Osteocyte (in vitro differentiated cells): ENCODE results near the gene ZNF592. TPM values are rescaled to one million over a fixed set of nuclear protein-coding genes. Genes with fewer than 3 reads are reported as not detected.

Experiments used
- DNase-seq: peaks from one replicate; pipeline ENCODE4 v3.0.0; 2021; ENCODE audit warnings: mixed read lengths; ENCODE audit not compliant: unreplicated experiment; ENCODE audit errors: extremely low spot score
- H3K27ac Mint-ChIP-seq: one replicate; pipeline ENCODE4 v1.8.0; 2021; ENCODE audit warnings: mild to moderate bottlenecking, mixed read lengths; ENCODE audit not compliant: unreplicated experiment
- H3K27me3 Mint-ChIP-seq: one replicate; pipeline ENCODE4 v1.8.0; 2021; ENCODE audit warnings: mixed read lengths; ENCODE audit not compliant: unreplicated experiment
- H3K36me3 Mint-ChIP-seq: one replicate; pipeline ENCODE4 v1.8.0; 2021; ENCODE audit warnings: mixed read lengths; ENCODE audit not compliant: unreplicated experiment
- H3K4me1 Mint-ChIP-seq: one replicate; pipeline ENCODE4 v1.8.0; 2021; ENCODE audit warnings: mixed read lengths; ENCODE audit not compliant: unreplicated experiment
- H3K4me3 Mint-ChIP-seq: one replicate; pipeline ENCODE4 v1.8.0; 2021; ENCODE audit warnings: mild to moderate bottlenecking, moderate library complexity, mixed read lengths; ENCODE audit not compliant: unreplicated experiment
- H3K9me3 Mint-ChIP-seq: one replicate; pipeline ENCODE4 v1.8.0; 2021; ENCODE audit warnings: mixed read lengths; ENCODE audit not compliant: unreplicated experiment
- long read RNA-seq: library from polyadenylated mRNA; unstranded; transcript quantifications from one replicate; pipeline ENCODE4 v2.0.0, GENCODE V29; 2021
- total RNA-seq: library from RNA; stranded (reverse); gene quantifications from 2 replicates; pipeline ENCODE4 v1.2.1, GENCODE V29; 2021
- TF ChIP-seq, protein P1 (sequence below): fragments of 200-600 bp; sonication (generic); IDR thresholded peaks from 2 replicates; pipeline ENCODE4 v1.5.0; 2021; ENCODE audit warnings: antibody characterized with exemption, mild to moderate bottlenecking, moderate library complexity

ZNF592 gene, protein sequence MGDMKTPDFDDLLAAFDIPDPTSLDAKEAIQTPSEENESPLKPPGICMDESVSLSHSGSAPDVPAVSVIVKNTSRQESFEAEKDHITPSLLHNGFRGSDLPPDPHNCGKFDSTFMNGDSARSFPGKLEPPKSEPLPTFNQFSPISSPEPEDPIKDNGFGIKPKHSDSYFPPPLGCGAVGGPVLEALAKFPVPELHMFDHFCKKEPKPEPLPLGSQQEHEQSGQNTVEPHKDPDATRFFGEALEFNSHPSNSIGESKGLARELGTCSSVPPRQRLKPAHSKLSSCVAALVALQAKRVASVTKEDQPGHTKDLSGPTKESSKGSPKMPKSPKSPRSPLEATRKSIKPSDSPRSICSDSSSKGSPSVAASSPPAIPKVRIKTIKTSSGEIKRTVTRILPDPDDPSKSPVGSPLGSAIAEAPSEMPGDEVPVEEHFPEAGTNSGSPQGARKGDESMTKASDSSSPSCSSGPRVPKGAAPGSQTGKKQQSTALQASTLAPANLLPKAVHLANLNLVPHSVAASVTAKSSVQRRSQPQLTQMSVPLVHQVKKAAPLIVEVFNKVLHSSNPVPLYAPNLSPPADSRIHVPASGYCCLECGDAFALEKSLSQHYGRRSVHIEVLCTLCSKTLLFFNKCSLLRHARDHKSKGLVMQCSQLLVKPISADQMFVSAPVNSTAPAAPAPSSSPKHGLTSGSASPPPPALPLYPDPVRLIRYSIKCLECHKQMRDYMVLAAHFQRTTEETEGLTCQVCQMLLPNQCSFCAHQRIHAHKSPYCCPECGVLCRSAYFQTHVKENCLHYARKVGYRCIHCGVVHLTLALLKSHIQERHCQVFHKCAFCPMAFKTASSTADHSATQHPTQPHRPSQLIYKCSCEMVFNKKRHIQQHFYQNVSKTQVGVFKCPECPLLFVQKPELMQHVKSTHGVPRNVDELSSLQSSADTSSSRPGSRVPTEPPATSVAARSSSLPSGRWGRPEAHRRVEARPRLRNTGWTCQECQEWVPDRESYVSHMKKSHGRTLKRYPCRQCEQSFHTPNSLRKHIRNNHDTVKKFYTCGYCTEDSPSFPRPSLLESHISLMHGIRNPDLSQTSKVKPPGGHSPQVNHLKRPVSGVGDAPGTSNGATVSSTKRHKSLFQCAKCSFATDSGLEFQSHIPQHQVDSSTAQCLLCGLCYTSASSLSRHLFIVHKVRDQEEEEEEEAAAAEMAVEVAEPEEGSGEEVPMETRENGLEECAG (N-terminal part only)
- total RNA-seq, result 30.1 and 31.0 TPM in 2 replicates
- long read RNA-seq, full-length matches to known transcripts, result 3 of 26 reads
- long read RNA-seq, partial matches to known transcripts, result 9 of 26 reads
- long read RNA-seq, other reads (novel, unspliced or antisense), result 14 of 26 reads

DNA sequence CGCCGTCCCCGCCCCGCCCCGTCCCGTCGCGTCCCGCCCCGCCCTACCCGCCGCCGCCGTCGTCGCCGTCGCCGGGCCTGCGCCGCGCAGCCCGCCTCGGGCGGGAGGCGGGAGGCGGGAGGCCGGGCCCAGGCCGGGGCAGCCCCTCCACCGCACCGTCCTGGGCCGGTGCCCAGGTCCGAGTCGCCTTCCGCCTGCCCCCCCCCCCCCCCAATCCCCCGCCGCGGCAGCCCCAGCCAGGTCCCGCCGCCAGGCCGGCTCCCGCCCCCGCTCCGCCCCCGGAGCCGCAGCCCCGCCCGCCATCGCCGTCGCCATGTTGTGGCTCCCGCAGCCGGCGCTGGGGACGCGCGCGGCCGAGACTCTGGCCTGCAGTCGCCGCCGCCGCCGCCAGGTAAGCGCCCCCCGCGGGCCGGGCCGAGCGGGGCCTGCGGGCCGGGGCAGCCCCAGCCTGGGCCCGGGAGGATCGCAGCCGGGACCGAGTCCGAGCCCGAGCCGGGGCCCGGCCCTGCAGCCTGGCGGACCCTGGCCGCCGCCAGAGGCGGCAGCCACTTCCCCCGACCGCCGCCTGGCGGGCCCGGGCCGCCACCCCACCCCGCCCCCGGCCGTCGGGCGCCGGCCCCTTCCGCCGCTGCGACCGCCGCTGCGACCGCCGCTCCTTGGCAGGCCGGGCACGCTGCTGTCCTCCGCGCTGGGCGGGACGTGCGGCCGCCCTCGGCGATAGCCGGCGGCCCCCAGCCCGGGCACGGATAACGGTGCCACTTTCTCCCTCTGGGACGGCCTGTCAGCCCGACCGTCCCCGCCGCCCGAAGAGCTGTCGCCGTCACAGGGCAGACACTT, at the start of gene ZNF592:
Gene ZNF592, plus strand, starts transcription at position 319 of the 837 bp plus-strand sequence. CDS start 34,084 bp downstream, outside the sequence.
- TF ChIP-seq, protein P1, sequence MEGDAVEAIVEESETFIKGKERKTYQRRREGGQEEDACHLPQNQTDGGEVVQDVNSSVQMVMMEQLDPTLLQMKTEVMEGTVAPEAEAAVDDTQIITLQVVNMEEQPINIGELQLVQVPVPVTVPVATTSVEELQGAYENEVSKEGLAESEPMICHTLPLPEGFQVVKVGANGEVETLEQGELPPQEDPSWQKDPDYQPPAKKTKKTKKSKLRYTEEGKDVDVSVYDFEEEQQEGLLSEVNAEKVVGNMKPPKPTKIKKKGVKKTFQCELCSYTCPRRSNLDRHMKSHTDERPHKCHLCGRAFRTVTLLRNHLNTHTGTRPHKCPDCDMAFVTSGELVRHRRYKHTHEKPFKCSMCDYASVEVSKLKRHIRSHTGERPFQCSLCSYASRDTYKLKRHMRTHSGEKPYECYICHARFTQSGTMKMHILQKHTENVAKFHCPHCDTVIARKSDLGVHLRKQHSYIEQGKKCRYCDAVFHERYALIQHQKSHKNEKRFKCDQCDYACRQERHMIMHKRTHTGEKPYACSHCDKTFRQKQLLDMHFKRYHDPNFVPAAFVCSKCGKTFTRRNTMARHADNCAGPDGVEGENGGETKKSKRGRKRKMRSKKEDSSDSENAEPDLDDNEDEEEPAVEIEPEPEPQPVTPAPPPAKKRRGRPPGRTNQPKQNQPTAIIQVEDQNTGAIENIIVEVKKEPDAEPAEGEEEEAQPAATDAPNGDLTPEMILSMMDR, result peak; percentile 19
- Mint-ChIP-seq H3K27ac (peak within 1 kb of the TSS; percentile 97), H3K9me3 (no peaks in the 10 kb centered on the region), H3K36me3 (peaks cover 4% of the 10 kb centered on the region), H3K27me3 (no peaks in the 10 kb centered on the region), H3K4me1 (peaks cover 48% of the 10 kb centered on the region), H3K4me3 (peak within 1 kb of the TSS; percentile 91)
- DNase-seq, result peak; percentile 91

DNA sequence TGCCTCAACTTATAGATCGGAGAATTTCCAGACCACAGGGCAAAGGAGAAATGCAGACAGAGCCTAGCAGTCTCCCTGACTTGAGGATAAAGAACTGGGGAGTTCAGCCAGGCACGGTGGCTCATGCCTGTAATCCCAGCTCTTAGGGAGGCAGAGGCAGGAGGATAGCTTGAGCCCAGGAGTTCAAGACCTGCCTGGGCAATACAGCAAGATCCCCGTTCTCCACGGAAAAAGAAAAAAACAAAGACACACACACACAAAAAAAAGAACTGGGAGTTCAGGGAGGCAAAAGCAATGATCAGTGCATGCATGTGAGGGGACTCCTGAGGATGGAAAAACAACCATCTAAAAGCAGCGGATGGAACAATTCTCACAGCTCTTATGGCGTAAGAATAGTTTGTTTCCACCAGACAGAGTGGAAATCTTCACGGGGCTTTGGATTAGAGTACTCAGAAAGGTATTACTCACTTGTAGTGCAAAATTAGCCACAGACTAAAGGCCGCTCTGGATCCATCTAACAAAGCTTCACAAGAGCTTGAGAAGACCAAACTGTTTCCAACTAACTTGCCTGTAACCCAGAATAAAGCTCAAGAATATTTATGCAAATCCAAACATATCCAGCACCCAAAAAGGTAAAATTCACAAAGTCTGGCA, 48.7 kb upstream of the ZNF592 start:
- Mint-ChIP-seq H3K27me3 (no peaks in the 10 kb centered on the region), H3K4me1 (peaks cover 24% of the 10 kb centered on the region), H3K27ac (no peak overlapping the region), H3K9me3 (no peaks in the 10 kb centered on the region), H3K4me3 (no peak overlapping the region), H3K36me3 (peaks cover 3% of the 10 kb centered on the region)
- DNase-seq, result no peak
- TF ChIP-seq, protein P1, result no peak

DNA sequence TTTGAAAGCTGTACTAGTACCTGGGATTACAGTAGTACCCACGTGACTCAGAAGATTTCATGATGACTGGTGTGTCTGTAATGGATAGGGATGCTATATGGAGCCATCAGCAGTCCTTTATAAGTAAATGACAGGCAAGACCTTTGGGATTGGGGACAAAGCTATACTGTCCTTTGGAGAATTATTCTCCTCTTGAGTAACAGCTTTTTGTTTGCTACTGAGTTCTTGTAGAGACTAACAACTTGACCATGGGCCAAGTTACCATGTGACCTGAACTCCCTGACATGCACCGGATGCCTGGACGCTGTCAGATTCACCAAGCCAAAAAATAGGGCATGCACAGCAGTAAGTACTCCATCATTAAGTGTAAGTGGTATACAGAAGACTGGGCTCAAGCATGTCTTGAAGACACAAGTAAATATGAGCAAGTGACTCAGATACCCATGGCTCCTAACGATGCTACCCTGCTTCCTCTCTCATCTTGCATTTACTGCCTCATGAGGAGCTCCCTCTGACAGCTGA, 45.4 kb upstream of the ZNF592 start:
- Mint-ChIP-seq H3K4me3 (no peak overlapping the region), H3K4me1 (peaks cover 21% of the 10 kb centered on the region), H3K27me3 (no peaks in the 10 kb centered on the region), H3K9me3 (no peaks in the 10 kb centered on the region), H3K27ac (no peak overlapping the region), H3K36me3 (peaks cover 3% of the 10 kb centered on the region)
- no peak for DNase-seq
- TF ChIP-seq, protein P1, result no peak

DNA sequence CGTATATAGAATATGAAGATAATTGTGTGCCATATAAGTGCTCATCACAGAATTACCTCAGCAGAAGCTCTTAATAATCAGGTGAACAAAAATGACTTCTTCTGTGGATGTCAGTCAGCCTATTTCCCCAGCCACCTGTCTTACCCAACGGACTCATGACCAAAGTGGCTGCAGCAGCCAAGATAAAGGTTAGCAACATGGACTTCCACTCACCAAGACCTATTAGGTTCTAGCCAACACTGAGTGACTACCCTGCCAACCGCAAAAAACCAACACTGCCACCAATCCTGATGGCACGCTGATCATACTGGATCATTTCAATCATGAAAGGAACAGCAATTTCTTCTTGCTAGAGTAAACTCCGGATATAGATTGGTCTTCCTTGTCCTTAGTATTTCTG, 44.6 kb upstream of the ZNF592 start:
- Mint-ChIP-seq H3K9me3 (no peaks in the 10 kb centered on the region), H3K36me3 (peaks cover 10% of the 10 kb centered on the region), H3K4me3 (no peak overlapping the region), H3K27ac (no peak overlapping the region), H3K4me1 (peaks cover 18% of the 10 kb centered on the region), H3K27me3 (no peaks in the 10 kb centered on the region)
- peak; percentile 59 for DNase-seq
- TF ChIP-seq, protein P1, result no peak
